Measurements from ENCODE around the gene SLC6A14. TPM values are rescaled to one million over a fixed set of nuclear protein-coding genes. Genes with fewer than 3 reads are reported as not detected.

SLC6A14 gene
- total RNA-seq, 1 experiment from 2014 or later, result 0.44 TPM

DNA sequence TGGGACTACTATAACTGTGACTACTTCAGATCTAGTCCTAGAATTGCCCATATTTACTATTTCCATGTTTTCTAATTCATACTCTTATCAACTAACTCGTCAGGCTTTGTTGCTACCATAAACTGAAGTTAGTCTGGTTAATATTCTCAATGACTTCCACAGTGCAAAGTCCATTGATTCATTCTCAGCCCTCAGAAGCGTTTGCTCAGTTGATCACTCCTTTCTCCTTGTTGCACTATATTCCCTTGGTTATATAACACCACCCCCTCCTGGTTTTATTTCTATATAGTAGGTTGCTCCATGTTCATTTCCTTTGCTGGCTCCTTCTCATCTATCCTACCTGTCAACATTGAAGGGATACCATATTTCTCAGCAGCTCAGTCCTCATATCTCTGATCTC, 27.2 kb upstream of the SLC6A14 start:
- ChIA-PET CTCF (no interaction called here), POLR2A (ENCODE audit: unreplicated experiment) (no interaction called here)
- no peaks in the 10 kb centered on the region for H3K27me3 ChIP-seq (ENCODE audit: insufficient read depth, low read depth)
- H3K4me2 ChIP-seq, result no peak overlapping the region
- intact Hi-C loops (cut with micrococcal nuclease; ENCODE audit: unreplicated experiment), result no loop called here
- H3F3A ChIP-seq (ENCODE audit: insufficient read depth, low read depth), result no peaks in the 10 kb centered on the region
- H2AFZ ChIP-seq, result no peak overlapping the region
- H3K4me1 ChIP-seq (replicated peaks; ENCODE audit: insufficient read depth), result no peaks in the 10 kb centered on the region
- H3K4me3 ChIP-seq, result no peak overlapping the region
- no TSS peak for BruUV-seq (replicated peaks)
- TF ChIP-seq, protein P1, sequence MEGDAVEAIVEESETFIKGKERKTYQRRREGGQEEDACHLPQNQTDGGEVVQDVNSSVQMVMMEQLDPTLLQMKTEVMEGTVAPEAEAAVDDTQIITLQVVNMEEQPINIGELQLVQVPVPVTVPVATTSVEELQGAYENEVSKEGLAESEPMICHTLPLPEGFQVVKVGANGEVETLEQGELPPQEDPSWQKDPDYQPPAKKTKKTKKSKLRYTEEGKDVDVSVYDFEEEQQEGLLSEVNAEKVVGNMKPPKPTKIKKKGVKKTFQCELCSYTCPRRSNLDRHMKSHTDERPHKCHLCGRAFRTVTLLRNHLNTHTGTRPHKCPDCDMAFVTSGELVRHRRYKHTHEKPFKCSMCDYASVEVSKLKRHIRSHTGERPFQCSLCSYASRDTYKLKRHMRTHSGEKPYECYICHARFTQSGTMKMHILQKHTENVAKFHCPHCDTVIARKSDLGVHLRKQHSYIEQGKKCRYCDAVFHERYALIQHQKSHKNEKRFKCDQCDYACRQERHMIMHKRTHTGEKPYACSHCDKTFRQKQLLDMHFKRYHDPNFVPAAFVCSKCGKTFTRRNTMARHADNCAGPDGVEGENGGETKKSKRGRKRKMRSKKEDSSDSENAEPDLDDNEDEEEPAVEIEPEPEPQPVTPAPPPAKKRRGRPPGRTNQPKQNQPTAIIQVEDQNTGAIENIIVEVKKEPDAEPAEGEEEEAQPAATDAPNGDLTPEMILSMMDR (conservative IDR thresholded peaks at IDR 0.05), result no peak
- no peak for TF ChIP-seq EZH2 (IDR thresholded peaks at IDR 0.05; ENCODE audit: low read depth)
- H4K20me1 ChIP-seq (ENCODE audit: insufficient read depth), result no peaks in the 10 kb centered on the region; the same call in 1 of the 2 replicates
- no peaks in the 10 kb centered on the region for H3K36me3 ChIP-seq (ENCODE audit: low read depth)
- no peaks in the 10 kb centered on the region for H3K79me2 ChIP-seq (ENCODE audit: low read depth)
- no peak overlapping the region for H3K27ac ChIP-seq
- DNase-seq, result no peak
- H3K9me2 ChIP-seq (ENCODE audit: insufficient read depth), result no peaks in the 10 kb centered on the region
- H3K9me3 ChIP-seq (ENCODE audit: insufficient read depth, low read depth), result 0 out of 2 replicates have a peak, but pooled peaks cover 4% of the 10 kb centered on the region

DNA sequence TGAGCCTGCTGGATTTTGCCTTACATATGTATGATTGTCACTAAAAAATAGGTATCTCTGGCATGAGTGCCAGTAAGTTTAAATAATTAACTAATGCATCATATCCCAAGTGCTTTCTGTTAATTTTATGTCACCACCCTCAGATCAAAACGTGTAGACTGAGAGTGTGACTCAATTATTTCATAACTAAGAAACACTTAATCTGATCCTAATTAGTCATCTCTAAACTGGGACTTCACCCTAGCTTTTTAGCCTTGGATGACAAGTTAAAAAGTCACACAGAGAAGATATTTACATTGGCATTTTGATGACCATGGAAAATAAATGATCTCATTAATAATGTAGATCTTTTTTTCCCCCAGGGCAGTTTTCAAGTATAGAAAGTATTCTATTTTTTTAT, 23.1 kb upstream of the SLC6A14 start:
- H3F3A ChIP-seq (ENCODE audit: insufficient read depth, low read depth), result no peaks in the 10 kb centered on the region
- CTCF ChIA-PET, result no interaction called here
- intact Hi-C loops (cut with micrococcal nuclease; ENCODE audit: unreplicated experiment), result no loop called here

DNA sequence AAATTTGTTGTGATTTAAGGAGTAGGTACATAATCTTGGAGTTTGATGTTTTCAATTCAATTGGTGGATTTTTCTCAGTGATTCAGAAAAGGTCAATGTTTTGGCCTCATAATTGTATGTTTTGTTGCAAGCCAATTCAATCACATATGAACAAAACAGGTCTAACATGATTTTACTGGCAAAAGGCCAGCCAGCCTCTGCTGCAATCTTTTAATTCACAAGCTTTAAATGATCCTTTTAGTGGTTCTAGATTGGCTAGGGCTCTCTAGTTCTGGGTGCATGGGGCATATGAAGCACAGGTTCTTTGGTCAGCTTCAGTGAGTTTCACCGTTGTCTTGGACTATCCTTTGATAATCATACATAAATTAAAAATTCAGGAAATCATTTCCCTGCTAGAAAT, 19.2 kb upstream of the SLC6A14 start:
- H3K9me2 ChIP-seq (ENCODE audit: insufficient read depth), result no peaks in the 10 kb centered on the region
- CTCF ChIA-PET, result no interaction called here

More for the DNA sequence above, 23.1 kb upstream of the SLC6A14 start:
- TF ChIP-seq, protein P1 (conservative IDR thresholded peaks at IDR 0.05), result no peak
- no peak for TF ChIP-seq EZH2 (IDR thresholded peaks at IDR 0.05; ENCODE audit: low read depth)
- POLR2A ChIA-PET (ENCODE audit: unreplicated experiment), result no interaction called here
- no peaks in the 10 kb centered on the region for H3K9me2 ChIP-seq (ENCODE audit: insufficient read depth)
- 0 out of 2 replicates have a peak, but pooled peaks cover 4% of the 10 kb centered on the region for H3K9me3 ChIP-seq (ENCODE audit: insufficient read depth, low read depth)
- no peaks in the 10 kb centered on the region for H3K36me3 ChIP-seq (ENCODE audit: low read depth)
- no peaks in the 10 kb centered on the region for H3K27me3 ChIP-seq (ENCODE audit: insufficient read depth, low read depth)
- peaks cover 9% of the 10 kb centered on the region for H3K4me1 ChIP-seq (replicated peaks; ENCODE audit: insufficient read depth)
- BruUV-seq (replicated peaks), result no TSS peak
- H3K79me2 ChIP-seq (ENCODE audit: low read depth), result no peaks in the 10 kb centered on the region
- H4K20me1 ChIP-seq (ENCODE audit: insufficient read depth), result no peaks in the 10 kb centered on the region
- DNase-seq, result peak in 1 of 2 experiments; percentile 44
- no peak overlapping the region for H2AFZ ChIP-seq
- no peak overlapping the region for H3K27ac ChIP-seq
- no peak overlapping the region for H3K4me2 ChIP-seq
- no peak overlapping the region for H3K4me3 ChIP-seq

More for the DNA sequence above, 19.2 kb upstream of the SLC6A14 start:
- peak in 1 of 2 experiments; percentile 44 for DNase-seq
- Histone ChIP-seq H3K9me3 (ENCODE audit: insufficient read depth, low read depth) (no peaks in the 10 kb centered on the region), H3K36me3 (ENCODE audit: low read depth) (no peaks in the 10 kb centered on the region), H3F3A (ENCODE audit: insufficient read depth, low read depth) (no peaks in the 10 kb centered on the region), H3K4me1 (replicated peaks; ENCODE audit: insufficient read depth) (peaks cover 9% of the 10 kb centered on the region), H3K79me2 (ENCODE audit: low read depth) (no peaks in the 10 kb centered on the region), H3K27ac (no peak overlapping the region), H4K20me1 (ENCODE audit: insufficient read depth) (no peaks in the 10 kb centered on the region), H3K4me3 (no peak overlapping the region), H3K4me2 (no peak overlapping the region), H2AFZ (no peak overlapping the region), H3K27me3 (ENCODE audit: insufficient read depth, low read depth) (no peaks in the 10 kb centered on the region)
- BruUV-seq (replicated peaks), result no TSS peak
- intact Hi-C loops (cut with micrococcal nuclease; ENCODE audit: unreplicated experiment), result no loop called here
- POLR2A ChIA-PET (ENCODE audit: unreplicated experiment), result no interaction called here
- TF ChIP-seq, protein P1 (conservative IDR thresholded peaks at IDR 0.05), result no peak
- TF ChIP-seq EZH2 (IDR thresholded peaks at IDR 0.05; ENCODE audit: low read depth), result no peak

All from PC-9 (cell line).